SU-DHL-6 (cell line): ENCODE measurements around the gene TMEM247.

Experiments used
- H2AFZ ChIP-seq: fragments of 200-600 bp; sonication (generic); 2 replicates; pipeline ENCODE4 v1.6.1; 2014; ENCODE audit warnings: low read depth, mild to moderate bottlenecking, moderate library complexity, mixed read lengths, antibody characterized with exemption, low read length; ENCODE audit not compliant: severe bottlenecking
- H3F3A ChIP-seq: fragments of 200-600 bp; shearing (Covaris generic); 2 replicates; pipeline ENCODE4 v1.6.0; 2016; ENCODE audit warnings: antibody characterized with exemption, mild to moderate bottlenecking; ENCODE audit not compliant: insufficient read depth
- H3K27ac ChIP-seq: fragments of 200-600 bp; sonication (generic); 2 replicates; pipeline ENCODE4 v1.5.1; 2016; ENCODE audit warnings: low read depth, mild to moderate bottlenecking, low read length, moderate library complexity, mixed read lengths
- H3K27me3 ChIP-seq: fragments of 200-600 bp; sonication (generic), shearing (Covaris generic); 2 replicates; pipeline ENCODE4 v1.6.0; 2014; ENCODE audit warnings: mild to moderate bottlenecking, low read length
- H3K36me3 ChIP-seq: fragments of 200-600 bp; sonication (generic); 2 replicates; pipeline ENCODE4 v1.6.1; 2014; ENCODE audit warnings: mild to moderate bottlenecking, low read length, mixed read lengths
- H3K4me2 ChIP-seq: fragments of 300-600, 200-600 bp; shearing (Covaris generic), sonication (generic); 2 replicates; pipeline ENCODE4 v1.6.0; 2014; ENCODE audit warnings: low read length, low read depth, mild to moderate bottlenecking; ENCODE audit not compliant: poor library complexity, severe bottlenecking
- H3K4me3 ChIP-seq: fragments of 200-600 bp; sonication (generic); 2 replicates; pipeline ENCODE4 v1.5.1; 2014; ENCODE audit warnings: antibody characterized with exemption, low read length, mild to moderate bottlenecking, mixed read lengths; ENCODE audit not compliant: insufficient read depth, poor library complexity, severe bottlenecking
- H3K79me2 ChIP-seq: fragments of 200-600 bp; sonication (generic); 2 replicates; pipeline ENCODE4 v1.6.1; 2014; ENCODE audit warnings: mild to moderate bottlenecking, low read length, moderate library complexity; ENCODE audit not compliant: insufficient read depth
- H3K9ac ChIP-seq: fragments of 200-600 bp; sonication (generic); 2 replicates; pipeline ENCODE4 v1.7.0; 2014; ENCODE audit warnings: mild to moderate bottlenecking, low read length
- H3K9me2 ChIP-seq: fragments of 200-600 bp; sonication (generic); replicated peaks from 2 replicates; pipeline ENCODE4 v1.6.1; 2014; ENCODE audit warnings: low read length; ENCODE audit not compliant: insufficient read depth
- H3K9me3 ChIP-seq: fragments of 200-600 bp; sonication (generic); 2 replicates; pipeline ENCODE4 v1.6.1; 2014; ENCODE audit warnings: low read length, mixed read lengths; ENCODE audit not compliant: insufficient read depth
- H4K20me1 ChIP-seq: fragments of 200-600 bp; sonication (generic); 2 replicates; pipeline ENCODE4 v1.6.1; 2014; ENCODE audit warnings: low read depth, mild to moderate bottlenecking, antibody characterized with exemption, low read length, moderate library complexity, mixed read lengths
- CTCF ChIP-seq: fragments of 200-600 bp; sonication (generic); IDR thresholded peaks from one replicate; pipeline ENCODE4 v1.5.1; 2017; ENCODE audit warnings: antibody characterized with exemption, mild to moderate bottlenecking, low read length, moderate library complexity; ENCODE audit not compliant: insufficient read depth, poor library complexity, severe bottlenecking
- EZH2phosphoT487 ChIP-seq: fragments of 200-600 bp; sonication (generic), shearing (Covaris generic); conservative IDR thresholded peaks from 2 replicates; pipeline ENCODE4 v1.6.1; 2018; ENCODE audit warnings: mild to moderate bottlenecking, antibody characterized with exemption, low read length, moderate library complexity, mixed read lengths

TMEM247 gene

GRCh38 chr2:46518861-46519260, 39.5 kb downstream of the TMEM247 start:
- H3K4me2 ChIP-seq, result no peak overlapping the region
- H3F3A ChIP-seq, result no peaks in the 10 kb centered on the region
- H3K79me2 ChIP-seq, result no peaks in the 10 kb centered on the region
- H3K9me3 ChIP-seq, result no peaks in the 10 kb centered on the region
- no peak for TF ChIP-seq EZH2phosphoT487
- TF ChIP-seq CTCF, result no peak
- H3K4me3 ChIP-seq, result no peak overlapping the region
- H3K27me3 ChIP-seq, result no peaks in the 10 kb centered on the region
- no peak overlapping the region for H3K27ac ChIP-seq
- H3K9ac ChIP-seq, result no peak overlapping the region
- no peak overlapping the region for H2AFZ ChIP-seq
- H3K9me2 ChIP-seq, result no peaks in the 10 kb centered on the region
- H3K36me3 ChIP-seq, result no peaks in the 10 kb centered on the region
- no peaks in the 10 kb centered on the region for H4K20me1 ChIP-seq

- Histone ChIP-seq H3F3A (no peaks in the 10 kb centered on the region), H3K9ac (no peak overlapping the region), H3K9me3 (no peaks in the 10 kb centered on the region), H2AFZ (no peak overlapping the region), H3K4me2 (no peak overlapping the region), H4K20me1 (no peaks in the 10 kb centered on the region), H3K79me2 (no peaks in the 10 kb centered on the region), H3K27ac (no peak overlapping the region), H3K27me3 (no peaks in the 10 kb centered on the region), H3K9me2 (no peaks in the 10 kb centered on the region), H3K36me3 (no peaks in the 10 kb centered on the region), H3K4me3 (no peak overlapping the region)
- TF ChIP-seq CTCF (no peak), EZH2phosphoT487 (no peak)
Observed at GRCh38 chr2:46519265-46519664, 39.9 kb downstream of the TMEM247 start.

GRCh38 chr2:46520130-46520711, 40.9 kb downstream of the TMEM247 start:
- H3F3A ChIP-seq, result no peaks in the 10 kb centered on the region
- no peak overlapping the region for H3K4me2 ChIP-seq
- no peaks in the 10 kb centered on the region for H3K79me2 ChIP-seq
- H2AFZ ChIP-seq, result no peak overlapping the region
- H3K27me3 ChIP-seq, result no peaks in the 10 kb centered on the region
- no peaks in the 10 kb centered on the region for H4K20me1 ChIP-seq
- no peaks in the 10 kb centered on the region for H3K36me3 ChIP-seq
- H3K27ac ChIP-seq, result no peak overlapping the region
- H3K9me2 ChIP-seq, result no peaks in the 10 kb centered on the region
- no peak overlapping the region for H3K9ac ChIP-seq
- no peak overlapping the region for H3K4me3 ChIP-seq
- TF ChIP-seq EZH2phosphoT487 (no peak), CTCF (no peak)
- H3K9me3 ChIP-seq, result no peaks in the 10 kb centered on the region
